Neural progenitor cell (in vitro differentiated cells): ENCODE data around the gene MFSD6L.

ENCODE experiments used
- EZH2 ChIP-seq: fragments of 200-600 bp; sonication (generic); IDR thresholded peaks from 2 replicates; pipeline ENCODE4 v1.6.1; 2017; ENCODE audit warnings: antibody characterized with exemption, mild to moderate bottlenecking, moderate library complexity
- EZH2phosphoT487 ChIP-seq: fragments of 200-600 bp; sonication (generic); IDR thresholded peaks from 2 replicates; pipeline ENCODE4 v1.6.1; 2017; ENCODE audit warnings: antibody characterized with exemption
- TF ChIP-seq, protein P1 (sequence below): fragments of 200-600 bp; sonication (generic); IDR thresholded peaks from 2 replicates; pipeline ENCODE4 v1.5.1; 2017; ENCODE audit warnings: antibody characterized with exemption, mild to moderate bottlenecking

DNA sequence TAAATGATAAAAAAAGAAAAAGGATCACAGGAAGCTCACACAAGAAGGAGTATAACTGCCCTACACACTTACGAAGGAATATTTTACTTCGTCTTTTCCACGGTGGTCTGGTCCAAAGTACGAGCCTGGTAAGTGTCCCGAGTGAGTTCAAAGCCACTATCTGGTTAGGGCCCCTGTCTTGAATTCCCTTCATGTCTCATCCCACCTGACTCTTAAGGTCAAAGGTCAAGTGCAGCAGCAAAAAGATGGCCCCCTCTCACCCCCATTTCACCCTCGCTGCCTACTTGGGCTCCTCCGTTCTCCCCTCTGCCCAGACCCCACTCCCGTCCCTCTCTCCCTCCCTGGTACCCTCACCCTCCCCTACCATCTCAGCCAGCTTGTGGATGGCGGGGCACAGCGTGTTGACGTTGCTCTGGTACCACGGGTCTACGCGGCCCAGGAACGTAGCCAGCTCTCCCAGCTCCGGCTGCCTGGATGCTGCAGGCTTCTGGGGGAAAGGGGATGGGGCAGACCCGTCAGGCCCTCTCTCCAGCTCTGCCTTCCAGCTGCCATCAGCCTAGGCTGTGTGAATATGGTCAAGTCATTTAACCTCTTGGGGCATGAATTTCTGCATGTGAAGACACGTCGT is 27.8 kb upstream of the MFSD6L start:
- TF ChIP-seq, protein P1, sequence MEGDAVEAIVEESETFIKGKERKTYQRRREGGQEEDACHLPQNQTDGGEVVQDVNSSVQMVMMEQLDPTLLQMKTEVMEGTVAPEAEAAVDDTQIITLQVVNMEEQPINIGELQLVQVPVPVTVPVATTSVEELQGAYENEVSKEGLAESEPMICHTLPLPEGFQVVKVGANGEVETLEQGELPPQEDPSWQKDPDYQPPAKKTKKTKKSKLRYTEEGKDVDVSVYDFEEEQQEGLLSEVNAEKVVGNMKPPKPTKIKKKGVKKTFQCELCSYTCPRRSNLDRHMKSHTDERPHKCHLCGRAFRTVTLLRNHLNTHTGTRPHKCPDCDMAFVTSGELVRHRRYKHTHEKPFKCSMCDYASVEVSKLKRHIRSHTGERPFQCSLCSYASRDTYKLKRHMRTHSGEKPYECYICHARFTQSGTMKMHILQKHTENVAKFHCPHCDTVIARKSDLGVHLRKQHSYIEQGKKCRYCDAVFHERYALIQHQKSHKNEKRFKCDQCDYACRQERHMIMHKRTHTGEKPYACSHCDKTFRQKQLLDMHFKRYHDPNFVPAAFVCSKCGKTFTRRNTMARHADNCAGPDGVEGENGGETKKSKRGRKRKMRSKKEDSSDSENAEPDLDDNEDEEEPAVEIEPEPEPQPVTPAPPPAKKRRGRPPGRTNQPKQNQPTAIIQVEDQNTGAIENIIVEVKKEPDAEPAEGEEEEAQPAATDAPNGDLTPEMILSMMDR, result no peak
- TF ChIP-seq EZH2phosphoT487, result no peak
- TF ChIP-seq EZH2, result no peak
